GM15510 (cell line): ENCODE results near the gene CNST.

ENCODE experiments used
- POLR2A ChIP-seq: IDR thresholded peaks from 3 replicates; pipeline ENCODE4 v1.6.1; 2011; ENCODE audit warnings: borderline replicate concordance; ENCODE audit not compliant: insufficient read length; ENCODE audit errors: extremely low read depth

Gene CNST

DNA sequence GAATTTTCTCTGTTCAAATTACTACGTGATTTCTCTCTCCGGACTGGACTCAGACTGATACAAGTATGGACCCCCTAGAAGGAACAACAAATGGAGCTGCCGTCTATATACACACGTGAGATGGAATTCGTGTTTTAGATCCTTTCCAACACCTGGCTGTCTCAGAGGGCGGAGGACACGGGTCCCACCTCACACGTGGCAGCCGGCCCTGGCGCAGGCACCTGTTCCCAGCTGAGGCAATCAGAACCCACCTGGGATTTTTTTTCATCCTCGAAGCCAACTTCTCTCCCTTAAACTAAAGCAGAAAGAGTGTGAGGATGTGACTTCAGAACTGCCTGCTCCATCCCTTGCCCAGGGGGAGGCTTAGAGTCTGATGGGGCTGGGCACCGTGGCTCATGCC is 123.8 kb downstream of the CNST start:
- TF ChIP-seq POLR2A: no peak

DNA sequence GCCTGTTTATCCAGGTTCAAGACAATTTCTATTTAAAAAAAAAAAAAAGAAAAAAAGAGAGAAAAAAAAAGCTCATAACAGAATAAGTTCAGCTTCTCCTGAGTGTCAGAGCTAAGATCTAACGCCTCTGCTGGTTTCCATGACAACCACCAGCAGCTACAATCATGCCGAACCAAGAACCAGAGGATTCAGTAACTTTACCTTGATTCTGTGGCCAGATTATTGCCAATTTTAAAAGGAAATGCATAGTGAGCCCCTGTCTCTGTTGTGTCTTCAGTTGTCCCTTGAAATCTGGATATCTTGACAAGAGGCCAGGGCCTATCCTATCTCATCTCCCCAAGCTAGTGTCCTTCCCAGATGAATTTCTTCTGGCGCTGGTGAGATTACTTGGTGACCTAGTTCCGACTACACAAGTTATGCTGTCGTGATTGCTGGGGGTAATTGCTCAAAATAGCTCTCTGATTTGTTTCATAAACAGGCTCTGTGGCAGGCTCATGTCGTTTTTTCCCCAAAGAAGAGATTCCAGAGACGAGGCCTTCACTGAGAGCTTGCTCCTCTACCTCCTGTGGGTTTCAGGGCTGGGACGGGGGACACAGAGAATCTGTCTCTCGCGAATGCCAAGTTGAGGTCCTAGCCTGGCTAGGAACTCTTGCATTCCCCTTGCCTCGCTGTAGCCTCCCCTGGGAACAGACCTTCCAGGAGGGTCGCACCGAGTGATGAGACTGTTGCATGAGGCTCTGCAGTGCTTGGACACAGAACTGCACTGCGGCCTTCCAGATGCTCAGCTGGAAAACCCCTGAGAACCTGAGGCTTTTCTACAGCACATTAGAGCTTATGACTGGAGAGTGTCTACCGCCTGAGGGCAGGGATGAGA is 125.6 kb downstream of the CNST start:
- no peak for TF ChIP-seq POLR2A

DNA sequence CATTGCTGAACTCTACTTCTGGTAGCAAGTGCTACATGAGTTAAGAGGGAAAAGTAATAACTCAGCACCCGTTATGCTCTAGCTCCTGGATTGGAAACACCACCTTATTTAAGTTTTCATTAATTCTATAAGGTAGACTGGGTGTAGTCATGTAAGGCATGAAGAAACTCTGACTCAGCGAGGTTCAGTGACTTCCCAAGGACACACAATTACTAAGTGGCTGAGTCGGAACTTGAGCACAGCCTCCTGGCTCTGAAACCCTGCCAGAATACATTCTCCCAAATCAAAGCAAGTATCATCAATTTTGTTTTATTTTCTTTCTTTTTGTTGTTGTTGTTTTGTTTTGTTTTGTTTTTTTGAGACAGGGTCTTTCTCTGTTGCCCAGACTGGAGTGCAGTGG is 128.9 kb downstream of the CNST start:
- TF ChIP-seq POLR2A: no peak

DNA sequence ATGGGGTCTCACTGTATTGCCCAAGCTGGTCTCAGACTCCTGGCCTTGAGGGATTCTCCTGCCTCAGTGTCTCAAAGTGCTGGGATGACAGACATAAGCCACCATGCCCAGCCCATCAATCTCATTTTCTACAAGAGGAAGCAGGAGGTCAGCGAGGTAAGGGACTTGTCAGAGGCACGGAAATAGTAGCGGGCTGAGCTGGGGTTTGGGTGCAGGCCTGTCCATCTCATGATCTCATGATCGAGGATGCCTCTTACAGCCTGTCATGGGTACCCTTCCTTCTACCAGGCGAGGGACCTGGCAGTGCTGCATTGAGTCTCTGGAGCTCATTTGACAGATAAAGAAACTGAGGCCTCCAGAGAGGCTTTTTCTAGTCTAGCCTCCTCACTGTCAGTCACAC is 129.4 kb downstream of the CNST start:
- TF ChIP-seq POLR2A: no peak

DNA sequence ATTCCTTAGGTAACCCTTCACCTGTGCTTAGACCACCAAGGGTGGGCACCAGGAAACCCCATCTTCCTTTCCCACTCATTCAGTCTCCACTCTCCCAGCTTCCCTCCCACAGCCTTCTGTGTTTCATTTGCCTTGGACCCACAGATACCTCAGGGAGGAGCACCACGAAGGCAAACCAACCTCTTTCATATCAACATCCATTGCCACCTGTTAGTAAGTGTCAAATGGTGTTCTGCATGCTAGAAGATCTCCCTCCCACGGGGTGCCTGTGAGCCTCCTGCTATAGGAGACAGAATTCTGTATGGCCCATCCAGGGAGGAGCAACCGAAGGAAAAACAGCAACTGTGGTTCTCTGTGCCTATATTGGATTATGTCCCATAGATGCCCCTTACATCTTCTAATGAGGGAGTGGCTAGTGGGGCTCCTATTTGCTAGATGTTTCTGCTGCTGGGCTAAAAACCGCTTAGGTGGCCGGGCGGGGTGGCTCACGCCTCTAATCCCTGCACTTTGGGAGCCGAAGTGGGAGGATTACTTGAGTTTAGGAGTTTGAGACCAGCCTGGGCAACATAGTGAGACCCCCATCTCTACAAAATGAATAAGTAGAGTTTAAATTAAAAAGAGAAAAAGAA is 132.3 kb downstream of the CNST start:
- no peak for TF ChIP-seq POLR2A

DNA sequence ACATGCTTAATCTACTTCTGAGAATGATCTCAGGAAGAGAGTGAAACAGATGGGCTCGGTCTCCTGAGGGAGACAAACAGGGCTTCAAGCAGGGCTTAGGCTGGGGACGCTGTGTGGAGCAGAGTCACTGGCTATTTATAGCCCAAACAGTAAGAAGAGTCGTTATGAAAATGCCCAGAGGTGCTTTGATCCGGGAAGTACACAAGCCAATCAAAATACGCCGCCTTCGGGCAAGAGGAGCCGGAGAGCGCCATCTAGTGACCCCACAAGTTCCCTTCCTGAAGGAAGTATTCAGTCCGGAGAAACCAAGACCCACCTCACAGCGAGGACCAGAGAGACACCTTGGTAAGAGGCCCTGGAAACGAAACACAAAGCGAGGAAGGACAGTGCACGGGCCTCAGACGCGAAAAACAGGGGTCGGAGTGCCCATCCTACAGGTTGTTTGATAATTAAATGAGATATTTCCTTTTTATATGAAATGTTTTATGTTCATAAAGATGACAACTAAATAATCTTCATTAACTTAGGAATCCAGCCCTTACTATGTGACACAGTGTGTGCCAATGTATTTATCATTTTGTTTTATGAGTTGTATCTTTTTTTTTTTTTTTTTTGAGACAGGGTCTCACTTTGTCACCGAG is 133.0 kb downstream of the CNST start:
- no peak for TF ChIP-seq POLR2A

DNA sequence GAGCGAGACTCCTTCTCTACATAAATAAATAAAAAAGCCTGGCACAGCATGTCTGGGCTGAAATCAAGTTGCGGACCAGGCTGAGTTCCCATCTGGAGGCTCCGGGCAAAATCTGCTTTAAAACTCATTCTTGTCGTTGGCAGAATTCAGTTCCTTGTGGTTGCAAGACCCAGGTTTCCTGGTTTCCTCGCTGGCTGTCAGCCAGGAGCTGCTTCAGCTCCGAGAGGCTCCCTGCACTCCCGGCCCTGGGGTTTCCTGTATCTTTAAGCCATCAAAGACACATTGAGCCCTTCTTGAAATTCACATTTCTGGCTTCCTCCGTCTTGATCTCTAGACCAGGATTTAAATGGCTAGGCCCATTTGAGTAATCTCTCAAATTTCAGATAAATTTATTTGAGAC is 137.3 kb downstream of the CNST start:
- TF ChIP-seq POLR2A: no peak

DNA sequence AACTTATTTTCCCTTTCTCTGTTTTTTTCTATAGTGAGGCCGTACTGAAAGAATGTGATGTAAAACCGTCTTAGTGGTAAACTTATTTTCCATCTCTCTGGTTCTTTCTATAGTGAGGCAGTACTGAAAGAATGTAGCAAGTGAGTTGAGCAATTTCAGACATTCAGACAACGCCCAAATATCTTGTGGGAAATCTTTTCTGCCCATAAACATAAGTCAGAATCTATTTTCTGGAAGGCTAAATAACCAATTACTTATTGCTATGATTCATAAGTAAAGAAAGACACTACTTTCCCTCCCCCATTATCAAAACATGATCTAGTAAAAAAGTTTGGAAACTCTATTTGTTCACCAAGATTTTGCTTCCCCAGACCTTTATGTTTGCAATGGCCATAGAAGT is 139.1 kb downstream of the CNST start:
- no peak for TF ChIP-seq POLR2A

DNA sequence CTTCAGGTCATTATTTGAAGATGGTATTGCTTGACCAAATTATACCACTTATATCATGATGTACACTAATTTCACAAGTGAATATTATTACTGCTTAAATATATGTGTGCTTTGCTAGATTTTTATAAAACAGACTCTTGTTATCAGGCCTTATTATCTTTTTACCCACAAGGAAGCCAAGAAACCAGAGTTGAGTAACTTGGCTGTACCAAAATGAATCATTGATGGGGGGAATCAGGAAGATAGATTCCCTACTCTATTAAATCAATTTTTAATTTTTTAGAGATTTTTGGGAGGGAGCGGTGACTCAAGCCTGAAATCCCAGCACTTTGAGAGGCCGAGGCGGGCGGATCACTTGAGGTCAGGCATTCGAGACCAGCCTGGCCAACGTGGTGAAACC is 141.9 kb downstream of the CNST start:
- TF ChIP-seq POLR2A: no peak

DNA sequence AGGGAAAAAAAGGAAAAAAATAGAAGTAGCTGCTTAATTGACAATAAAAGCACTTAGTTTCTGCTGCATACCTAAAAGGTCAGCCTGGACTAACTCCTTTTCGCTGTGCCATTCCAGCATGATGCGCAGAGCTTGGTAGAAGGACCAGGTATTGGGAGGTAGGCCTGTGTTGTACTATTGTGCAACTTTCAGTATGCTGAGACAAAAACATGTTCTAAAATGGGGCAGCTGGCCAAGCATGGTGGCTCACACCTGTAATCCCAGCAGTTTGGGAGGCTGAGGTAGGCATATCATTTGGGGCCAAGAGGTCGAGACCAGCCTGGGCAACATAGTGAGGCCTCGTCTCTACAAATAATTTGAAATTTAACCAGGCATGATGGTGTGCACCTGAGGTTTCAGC is 142.9 kb downstream of the CNST start:
- TF ChIP-seq POLR2A: no peak

DNA sequence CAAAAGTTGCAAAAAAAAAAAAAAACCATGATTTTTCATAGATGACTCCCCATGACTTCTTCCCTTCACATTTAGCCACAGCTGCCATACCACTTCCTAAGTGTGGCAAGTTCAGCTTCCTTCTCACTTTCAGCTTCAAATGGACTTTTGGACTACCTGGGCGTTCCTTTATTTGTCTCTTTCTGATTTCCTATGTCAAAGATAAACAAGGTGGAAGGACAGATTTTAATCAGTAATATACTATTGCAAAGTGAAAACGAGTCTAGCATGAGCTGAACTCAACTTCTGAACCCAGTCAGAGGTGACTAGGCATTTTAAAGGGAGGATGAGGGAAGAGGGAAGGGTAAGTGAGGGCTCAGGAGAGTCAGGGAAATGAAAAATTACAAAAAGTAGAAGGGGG is 143.6 kb downstream of the CNST start:
- no peak for TF ChIP-seq POLR2A

DNA sequence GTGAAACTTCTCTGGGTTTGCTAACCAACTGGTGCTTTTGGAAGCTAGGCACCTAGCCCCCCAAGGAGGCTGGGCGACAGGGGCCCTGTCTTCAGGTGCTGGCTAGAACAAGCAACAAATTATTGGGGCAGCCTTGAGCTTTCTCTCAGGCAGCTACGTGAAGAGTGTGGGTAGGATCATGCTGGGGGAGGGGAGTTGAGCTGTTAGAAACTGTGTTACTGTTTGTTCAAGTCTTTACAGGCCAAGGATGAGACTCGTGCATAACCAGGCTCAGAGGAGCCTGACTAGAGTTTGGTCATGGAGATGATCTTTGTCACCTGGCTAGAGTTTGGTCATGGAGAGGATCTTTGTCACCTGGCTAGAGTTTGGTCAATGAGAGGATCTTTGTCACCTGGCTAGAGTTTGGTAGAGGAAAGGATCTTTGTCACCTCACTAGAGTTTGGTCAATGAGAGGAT is 145.3 kb downstream of the CNST start:
- TF ChIP-seq POLR2A: no peak
